B cell (primary cell): ENCODE data around the gene CDH13.

Experiments
- EZH2 ChIP-seq: IDR thresholded peaks from 2 replicates; pipeline ENCODE4 v1.6.1; 2012; ENCODE audit warnings: borderline replicate concordance, low read depth, mild to moderate bottlenecking, moderate library complexity, low read length; ENCODE audit not compliant: insufficient read depth, poor library complexity, severe bottlenecking
- TF ChIP-seq, protein P1 (sequence below): fragments of 200-600 bp; IDR thresholded peaks from one replicate; pipeline ENCODE4 v1.8.0; 2022; ENCODE audit warnings: antibody characterized with exemption, mild to moderate bottlenecking

GRCh38 chr16:83271970-83272575 lies 645.3 kb downstream of the CDH13 start:
- TF ChIP-seq, protein P1, sequence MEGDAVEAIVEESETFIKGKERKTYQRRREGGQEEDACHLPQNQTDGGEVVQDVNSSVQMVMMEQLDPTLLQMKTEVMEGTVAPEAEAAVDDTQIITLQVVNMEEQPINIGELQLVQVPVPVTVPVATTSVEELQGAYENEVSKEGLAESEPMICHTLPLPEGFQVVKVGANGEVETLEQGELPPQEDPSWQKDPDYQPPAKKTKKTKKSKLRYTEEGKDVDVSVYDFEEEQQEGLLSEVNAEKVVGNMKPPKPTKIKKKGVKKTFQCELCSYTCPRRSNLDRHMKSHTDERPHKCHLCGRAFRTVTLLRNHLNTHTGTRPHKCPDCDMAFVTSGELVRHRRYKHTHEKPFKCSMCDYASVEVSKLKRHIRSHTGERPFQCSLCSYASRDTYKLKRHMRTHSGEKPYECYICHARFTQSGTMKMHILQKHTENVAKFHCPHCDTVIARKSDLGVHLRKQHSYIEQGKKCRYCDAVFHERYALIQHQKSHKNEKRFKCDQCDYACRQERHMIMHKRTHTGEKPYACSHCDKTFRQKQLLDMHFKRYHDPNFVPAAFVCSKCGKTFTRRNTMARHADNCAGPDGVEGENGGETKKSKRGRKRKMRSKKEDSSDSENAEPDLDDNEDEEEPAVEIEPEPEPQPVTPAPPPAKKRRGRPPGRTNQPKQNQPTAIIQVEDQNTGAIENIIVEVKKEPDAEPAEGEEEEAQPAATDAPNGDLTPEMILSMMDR, result no peak
- TF ChIP-seq EZH2, result no peak
